ENCODE results near the gene DPF1. TPM values are rescaled to one million over a fixed set of nuclear protein-coding genes. Genes with fewer than 3 reads are reported as not detected.
"Not testable (repeated sequence)": the region's sequence is repeated elsewhere in the genome, so short reads cannot be mapped to it uniquely, and the experiment has no call there.

Gene DPF1
- total RNA-seq, 6 experiments from 2014 or later: 3.3 to 6.6 (median 5.7) TPM

DNA sequence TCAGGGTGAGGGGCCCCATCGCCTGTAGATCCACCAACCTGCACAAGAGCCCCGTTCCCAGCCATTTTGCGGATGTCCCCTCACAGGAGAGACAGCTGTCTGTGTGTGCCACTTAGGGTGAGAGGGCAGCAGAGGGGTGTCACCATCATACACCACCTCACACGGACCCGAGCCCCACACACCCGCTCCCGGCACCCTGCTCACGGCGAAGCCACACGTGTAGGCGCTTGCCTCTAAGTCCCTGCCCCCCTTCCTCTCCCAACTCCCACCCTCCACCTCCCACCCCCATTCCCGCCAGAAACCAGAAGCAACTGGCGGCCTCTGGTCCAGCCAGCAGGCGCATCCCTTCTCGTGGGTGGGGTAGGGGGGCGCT lies 4.0 kb upstream of the DPF1 start:
- H3K27me3 Mint-ChIP-seq (ENCODE audit: insufficient read depth): peaks cover 8% of the 10 kb centered on the region
- no peaks in the 10 kb centered on the region for H3K36me3 Mint-ChIP-seq (ENCODE audit: low read depth)
- H3K4me1 Mint-ChIP-seq (ENCODE audit: low read depth): peaks cover 11% of the 10 kb centered on the region
- TF ChIP-seq, protein P1, sequence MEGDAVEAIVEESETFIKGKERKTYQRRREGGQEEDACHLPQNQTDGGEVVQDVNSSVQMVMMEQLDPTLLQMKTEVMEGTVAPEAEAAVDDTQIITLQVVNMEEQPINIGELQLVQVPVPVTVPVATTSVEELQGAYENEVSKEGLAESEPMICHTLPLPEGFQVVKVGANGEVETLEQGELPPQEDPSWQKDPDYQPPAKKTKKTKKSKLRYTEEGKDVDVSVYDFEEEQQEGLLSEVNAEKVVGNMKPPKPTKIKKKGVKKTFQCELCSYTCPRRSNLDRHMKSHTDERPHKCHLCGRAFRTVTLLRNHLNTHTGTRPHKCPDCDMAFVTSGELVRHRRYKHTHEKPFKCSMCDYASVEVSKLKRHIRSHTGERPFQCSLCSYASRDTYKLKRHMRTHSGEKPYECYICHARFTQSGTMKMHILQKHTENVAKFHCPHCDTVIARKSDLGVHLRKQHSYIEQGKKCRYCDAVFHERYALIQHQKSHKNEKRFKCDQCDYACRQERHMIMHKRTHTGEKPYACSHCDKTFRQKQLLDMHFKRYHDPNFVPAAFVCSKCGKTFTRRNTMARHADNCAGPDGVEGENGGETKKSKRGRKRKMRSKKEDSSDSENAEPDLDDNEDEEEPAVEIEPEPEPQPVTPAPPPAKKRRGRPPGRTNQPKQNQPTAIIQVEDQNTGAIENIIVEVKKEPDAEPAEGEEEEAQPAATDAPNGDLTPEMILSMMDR (IDR thresholded peaks at IDR 0.05): no peak
- no peak overlapping the region for H3K27ac Mint-ChIP-seq
- no peak for DNase-seq
- no peaks in the 10 kb centered on the region for H3K9me3 Mint-ChIP-seq
- H3K4me3 Mint-ChIP-seq: peak overlapping the region; percentile 54

DNA sequence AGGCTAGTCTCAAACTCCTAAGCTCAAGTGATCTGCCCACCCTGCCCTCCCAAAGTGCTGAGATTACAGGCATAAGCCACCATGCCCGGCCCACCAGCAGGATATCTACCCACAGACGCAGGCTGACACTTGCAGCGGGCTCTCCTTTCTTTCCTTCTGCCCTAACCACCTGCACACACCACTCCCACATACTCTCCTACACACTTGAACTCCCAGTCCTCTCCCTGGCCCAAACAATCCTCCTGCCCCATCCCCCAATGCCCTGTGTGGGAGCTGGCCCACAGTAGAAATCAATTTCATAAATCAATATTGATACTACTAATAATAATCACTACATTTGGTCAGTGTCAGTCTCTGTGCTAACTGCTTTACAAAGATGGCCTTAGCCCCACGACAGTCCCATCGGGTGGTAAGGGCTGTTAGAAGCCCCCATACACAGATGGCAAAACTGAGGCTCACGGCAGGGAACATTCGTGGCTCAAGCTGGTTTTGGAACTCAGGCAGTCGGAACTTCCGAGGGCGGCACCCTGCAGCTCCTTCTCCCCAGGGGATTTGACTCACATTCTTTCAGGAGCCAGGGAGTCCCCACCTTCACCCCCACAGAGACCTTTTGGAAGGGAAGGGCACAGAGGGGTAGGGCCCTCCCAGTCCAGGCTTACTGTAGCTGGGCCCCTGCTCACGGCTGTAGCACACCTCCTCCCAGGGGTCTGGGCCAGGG lies 3.4 kb upstream of the DPF1 start:
- H3K36me3 Mint-ChIP-seq (ENCODE audit: low read depth): no peaks in the 10 kb centered on the region
- no peaks in the 10 kb centered on the region for H3K9me3 Mint-ChIP-seq
- H3K27ac Mint-ChIP-seq: no peak overlapping the region
- peaks cover 15% of the 10 kb centered on the region for H3K4me1 Mint-ChIP-seq (ENCODE audit: low read depth)
- no peak for DNase-seq
- TF ChIP-seq, protein P1 (IDR thresholded peaks at IDR 0.05): no peak
- H3K27me3 Mint-ChIP-seq (ENCODE audit: insufficient read depth): peaks cover 8% of the 10 kb centered on the region
- H3K4me3 Mint-ChIP-seq: peak overlapping the region; percentile 54

DNA sequence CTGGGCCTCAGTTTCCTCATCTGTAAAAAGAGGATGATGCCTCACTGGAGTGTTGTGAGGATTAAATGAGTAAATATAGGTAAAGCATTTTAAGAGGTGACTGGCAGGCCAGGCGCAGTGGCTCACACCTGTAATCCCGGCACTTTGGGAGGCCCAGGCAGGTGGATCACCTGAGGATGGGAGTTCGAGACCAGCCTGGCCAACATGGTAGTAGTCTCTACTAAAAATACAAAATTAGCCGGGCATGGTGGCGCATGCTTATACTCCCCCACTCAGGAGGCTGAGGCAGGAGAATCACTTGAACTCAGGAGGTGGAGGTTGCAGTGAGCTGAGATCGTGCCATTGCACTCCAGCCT lies 819 bp upstream of the DPF1 start:
- not testable (repeated sequence) for H3K27me3 Mint-ChIP-seq (ENCODE audit: insufficient read depth); H3K9me3 Mint-ChIP-seq; DNase-seq; H3K36me3 Mint-ChIP-seq (ENCODE audit: low read depth); H3K27ac Mint-ChIP-seq
- peak overlapping the region; percentile 77 for H3K4me3 Mint-ChIP-seq
- H3K4me1 Mint-ChIP-seq (ENCODE audit: low read depth): peaks cover 15% of the 10 kb centered on the region

DNA sequence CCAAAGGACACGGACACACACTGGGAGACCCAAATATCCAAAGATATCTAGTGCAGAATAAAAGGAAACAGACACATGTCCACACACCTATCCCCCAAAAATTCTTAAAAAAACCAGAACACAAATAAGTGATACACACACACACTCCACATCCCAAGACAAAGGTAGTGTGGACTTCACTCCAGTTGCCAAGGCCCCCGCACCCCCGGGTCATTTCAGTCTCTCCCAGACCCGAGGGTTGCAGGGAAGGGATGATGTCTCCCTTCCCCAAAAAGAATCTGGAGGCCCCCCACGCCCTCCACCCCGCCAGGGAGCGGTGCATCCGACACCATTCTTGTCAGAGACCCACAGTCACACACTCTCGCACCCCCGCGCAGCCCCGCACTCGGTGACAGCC lies 407 bp downstream of the DPF1 start:
- H3K4me3 Mint-ChIP-seq: peak overlapping the region; percentile 77
- TF ChIP-seq, protein P1 (IDR thresholded peaks at IDR 0.05): no peak
- H3K9me3 Mint-ChIP-seq: no peaks in the 10 kb centered on the region
- H3K27ac Mint-ChIP-seq: peak overlapping the region; percentile 65
- H3K36me3 Mint-ChIP-seq (ENCODE audit: low read depth): peaks cover 8% of the 10 kb centered on the region
- peaks cover 2% of the 10 kb centered on the region for H3K27me3 Mint-ChIP-seq (ENCODE audit: insufficient read depth)
- peaks cover 15% of the 10 kb centered on the region for H3K4me1 Mint-ChIP-seq (ENCODE audit: low read depth)
- no peak for DNase-seq

DNA sequence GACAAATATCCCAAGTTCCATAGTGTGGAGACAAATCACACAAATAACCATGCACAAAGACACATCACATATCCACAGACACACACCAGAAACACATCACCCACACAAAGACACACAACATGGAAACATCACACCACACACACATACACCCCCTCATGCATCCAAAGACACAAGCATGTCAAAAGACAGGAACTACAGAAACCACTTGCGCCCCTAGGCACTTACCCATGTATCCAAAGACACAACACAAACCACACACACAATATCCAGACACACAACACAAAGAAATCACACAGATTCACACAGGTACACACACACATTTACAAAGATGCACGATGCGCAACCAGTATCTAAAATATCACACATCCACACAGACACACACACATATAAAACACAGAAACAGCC lies 901 bp downstream of the DPF1 start:
- Mint-ChIP-seq H3K4me3 (peak overlapping the region; percentile 77), H3K27ac (peak overlapping the region; percentile 65; the same call in 1 of the 2 replicates), H3K9me3 (no peaks in the 10 kb centered on the region), H3K36me3 (ENCODE audit: low read depth) (peaks cover 12% of the 10 kb centered on the region), H3K27me3 (ENCODE audit: insufficient read depth) (peaks cover 2% of the 10 kb centered on the region), H3K4me1 (ENCODE audit: low read depth) (peaks cover 15% of the 10 kb centered on the region)
- TF ChIP-seq, protein P1 (IDR thresholded peaks at IDR 0.05): no peak
- DNase-seq: no peak

DNA sequence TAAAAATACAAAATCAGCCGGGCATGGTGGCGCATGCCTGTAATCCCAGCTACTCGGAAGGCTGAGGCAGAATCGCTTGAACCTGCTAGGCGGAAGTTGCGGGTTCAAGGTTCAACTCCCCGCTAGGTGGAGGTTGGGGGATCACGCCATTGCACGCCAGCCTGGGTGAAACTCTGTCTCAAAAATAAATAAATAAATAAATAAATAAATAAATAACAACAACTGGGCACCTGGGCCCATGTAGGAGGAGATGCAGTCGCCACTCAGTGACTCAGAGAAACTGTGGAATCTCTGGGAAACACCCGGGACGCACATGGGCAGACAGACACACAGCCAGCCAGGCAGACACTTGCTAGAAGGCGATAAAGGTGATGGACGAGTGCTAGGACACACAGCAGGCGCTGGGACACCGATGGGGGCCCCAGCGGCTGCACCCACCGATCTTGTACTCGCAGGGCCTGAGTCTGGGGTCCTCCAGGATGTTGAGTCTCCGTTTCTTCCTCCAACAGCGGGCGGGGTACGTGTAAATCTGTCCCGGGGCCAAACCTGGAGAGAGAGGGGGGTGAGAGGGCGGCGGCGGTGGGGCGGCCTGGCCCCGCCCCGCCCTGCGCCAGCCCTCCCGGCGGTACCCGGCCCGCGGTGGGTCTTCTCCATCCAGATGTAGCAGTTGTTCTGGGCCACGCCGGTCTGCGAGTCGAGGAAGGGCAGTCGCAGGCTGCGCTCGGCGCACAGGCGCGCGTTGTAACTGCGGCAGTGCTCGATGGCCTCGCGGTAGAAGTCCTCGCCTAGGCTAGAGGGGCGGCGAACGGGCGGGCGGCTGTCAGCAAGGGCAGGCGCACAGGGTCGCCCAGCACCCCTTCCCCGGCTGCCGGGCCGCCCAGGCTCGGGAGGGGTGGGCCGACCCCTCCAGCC lies 1.8 kb downstream of the DPF1 start:
- TF ChIP-seq, protein P1 (IDR thresholded peaks at IDR 0.05): no peak
- H3K9me3 Mint-ChIP-seq: no peaks in the 10 kb centered on the region
- no peak overlapping the region for H3K4me3 Mint-ChIP-seq
- H3K27ac Mint-ChIP-seq: no peak overlapping the region
- DNase-seq: no peak
- no peaks in the 10 kb centered on the region; the same call in 1 of the 2 replicates for H3K27me3 Mint-ChIP-seq (ENCODE audit: insufficient read depth)
- peaks cover 12% of the 10 kb centered on the region for H3K36me3 Mint-ChIP-seq (ENCODE audit: low read depth)
- H3K4me1 Mint-ChIP-seq (ENCODE audit: low read depth): peaks cover 15% of the 10 kb centered on the region
